Karpas-422 (cell line): ENCODE data around the gene TECPR1. TPM values are rescaled to one million over a fixed set of nuclear protein-coding genes. Genes with fewer than 3 reads are reported as not detected.
A peak's percentile ranks its signal among the peaks of the same experiment; 100 is the strongest.

ENCODE experiments used
- DNase-seq: peaks from one replicate; pipeline ENCODE4 v3.0.0-alpha.2; 2015
- H2AFZ ChIP-seq: fragments of 200-600 bp; sonication (generic); 2 replicates; pipeline ENCODE4 v1.6.1; 2014; ENCODE audit warnings: antibody characterized with exemption, low read length, mixed read lengths
- H3K27ac ChIP-seq: fragments of 200-600 bp; sonication (generic); 2 replicates; pipeline ENCODE4 v1.5.1; 2014; ENCODE audit warnings: mild to moderate bottlenecking, low read length, moderate library complexity
- H3K27me3 ChIP-seq: fragments of 200-600 bp; sonication (generic); 2 replicates; pipeline ENCODE4 v1.6.1; 2014; ENCODE audit warnings: low read length, mixed read lengths
- H3K36me3 ChIP-seq: fragments of 200-600 bp; sonication (generic); 2 replicates; pipeline ENCODE4 v1.6.1; 2014; ENCODE audit warnings: low read length, mixed read lengths; ENCODE audit not compliant: insufficient read depth
- H3K4me1 ChIP-seq: fragments of 200-600 bp; sonication (generic); 2 replicates; pipeline ENCODE4 v1.6.1; 2014; ENCODE audit warnings: mild to moderate bottlenecking, low read length, mixed read lengths
- H3K4me2 ChIP-seq: fragments of 200-600 bp; sonication (generic); 2 replicates; pipeline ENCODE4 v1.6.1; 2014; ENCODE audit warnings: low read length, low read depth, mild to moderate bottlenecking; ENCODE audit not compliant: poor library complexity, severe bottlenecking
- H3K4me3 ChIP-seq: fragments of 200-600 bp; sonication (generic); 2 replicates; pipeline ENCODE4 v1.5.1; 2014; ENCODE audit warnings: mild to moderate bottlenecking, antibody characterized with exemption, low read length, mixed read lengths
- H3K79me2 ChIP-seq: fragments of 200-600 bp; sonication (generic); 2 replicates; pipeline ENCODE4 v1.6.1; 2014; ENCODE audit warnings: mild to moderate bottlenecking, low read length, mixed read lengths
- H3K9ac ChIP-seq: fragments of 200-600 bp; sonication (generic); 2 replicates; pipeline ENCODE4 v1.6.0; 2014; ENCODE audit warnings: low read length
- H3K9me2 ChIP-seq: fragments of 200-600 bp; sonication (generic), shearing (Covaris generic); replicated peaks from 2 replicates; pipeline ENCODE4 v1.6.0; 2014; ENCODE audit warnings: mild to moderate bottlenecking, low read length, moderate library complexity; ENCODE audit not compliant: insufficient read depth
- H3K9me3 ChIP-seq: fragments of 300-700, 200-600 bp; sonication (generic); 2 replicates; pipeline ENCODE4 v1.6.1; 2014; ENCODE audit warnings: low read length, mixed read lengths
- H4K20me1 ChIP-seq: fragments of 200-600 bp; sonication (generic); 2 replicates; pipeline ENCODE4 v1.6.1; 2014; ENCODE audit warnings: mild to moderate bottlenecking, antibody characterized with exemption, low read length, low read depth; ENCODE audit not compliant: insufficient read depth
- total RNA-seq: library from RNA; depleted of rRNA; stranded (reverse); fragments of >200 nt; shearing (Covaris generic); gene quantifications from 2 replicates; pipeline ENCODE4 v1.2.3, GENCODE V29; 2014; ENCODE audit warnings: low replicate concordance

TECPR1 gene
- total RNA-seq, 1 experiment from 2014 or later, result 30.7 TPM

DNA sequence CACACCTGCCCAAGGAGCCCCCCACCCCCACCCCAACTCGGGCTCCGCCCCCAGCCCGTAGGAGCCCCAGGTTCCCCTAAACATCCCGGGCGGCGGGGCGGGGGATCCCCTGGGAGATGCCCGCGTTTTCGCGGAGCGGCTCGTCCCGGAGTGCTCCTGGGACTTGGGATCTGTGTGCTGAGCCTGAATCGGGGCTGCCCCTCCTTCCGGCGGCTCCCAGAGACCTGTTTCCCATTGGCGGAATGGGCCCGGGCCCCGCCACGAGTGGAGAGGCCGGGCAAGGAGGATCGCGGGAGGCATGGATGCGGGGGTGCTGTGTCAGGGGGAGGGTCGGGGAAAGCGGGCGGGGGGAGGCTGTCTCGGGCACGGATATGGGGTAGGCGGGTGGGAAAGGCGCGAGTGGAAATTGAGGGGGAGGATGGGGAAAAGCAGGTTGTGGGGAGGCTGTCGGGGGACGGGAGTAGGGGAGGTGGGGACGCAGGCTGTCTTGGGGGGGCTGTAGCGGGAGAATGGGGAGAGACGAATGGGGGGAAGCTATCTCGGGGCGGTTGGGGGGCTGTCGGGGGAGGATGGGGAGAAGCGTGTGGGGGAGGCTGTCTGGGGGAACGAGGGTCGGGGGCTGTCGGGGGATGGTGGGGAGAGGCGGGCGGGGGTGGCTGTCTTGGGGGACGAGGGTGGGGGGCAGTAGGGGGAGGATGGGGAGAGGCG lies 41.4 kb downstream of the TECPR1 start:
- Histone ChIP-seq H3K27me3 (no peaks in the 10 kb centered on the region), H3K9me3 (no peaks in the 10 kb centered on the region), H4K20me1 (peaks cover 20% of the 10 kb centered on the region; the same call in 1 of the 2 replicates), H3K9me2 (no peaks in the 10 kb centered on the region), H3K79me2 (no peaks in the 10 kb centered on the region), H3K4me2 (no peak overlapping the region), H3K27ac (no peak overlapping the region), H3K4me3 (no peak overlapping the region), H2AFZ (no peak overlapping the region), H3K4me1 (no peaks in the 10 kb centered on the region), H3K36me3 (no peaks in the 10 kb centered on the region), H3K9ac (no peak overlapping the region)
- DNase-seq, result no peak

GRCh38 chr7:98209166-98209920 lies 42.7 kb downstream of the TECPR1 start:
- Histone ChIP-seq H3K4me1 (no peaks in the 10 kb centered on the region), H3K27ac (no peak overlapping the region), H3K9me2 (no peaks in the 10 kb centered on the region), H4K20me1 (peaks cover 20% of the 10 kb centered on the region; the same call in 1 of the 2 replicates), H3K4me3 (no peak overlapping the region), H3K27me3 (no peaks in the 10 kb centered on the region), H3K36me3 (no peaks in the 10 kb centered on the region), H3K4me2 (no peak overlapping the region), H2AFZ (no peak overlapping the region), H3K9ac (no peak overlapping the region), H3K79me2 (no peaks in the 10 kb centered on the region), H3K9me3 (no peaks in the 10 kb centered on the region)
- DNase-seq, result no peak

DNA sequence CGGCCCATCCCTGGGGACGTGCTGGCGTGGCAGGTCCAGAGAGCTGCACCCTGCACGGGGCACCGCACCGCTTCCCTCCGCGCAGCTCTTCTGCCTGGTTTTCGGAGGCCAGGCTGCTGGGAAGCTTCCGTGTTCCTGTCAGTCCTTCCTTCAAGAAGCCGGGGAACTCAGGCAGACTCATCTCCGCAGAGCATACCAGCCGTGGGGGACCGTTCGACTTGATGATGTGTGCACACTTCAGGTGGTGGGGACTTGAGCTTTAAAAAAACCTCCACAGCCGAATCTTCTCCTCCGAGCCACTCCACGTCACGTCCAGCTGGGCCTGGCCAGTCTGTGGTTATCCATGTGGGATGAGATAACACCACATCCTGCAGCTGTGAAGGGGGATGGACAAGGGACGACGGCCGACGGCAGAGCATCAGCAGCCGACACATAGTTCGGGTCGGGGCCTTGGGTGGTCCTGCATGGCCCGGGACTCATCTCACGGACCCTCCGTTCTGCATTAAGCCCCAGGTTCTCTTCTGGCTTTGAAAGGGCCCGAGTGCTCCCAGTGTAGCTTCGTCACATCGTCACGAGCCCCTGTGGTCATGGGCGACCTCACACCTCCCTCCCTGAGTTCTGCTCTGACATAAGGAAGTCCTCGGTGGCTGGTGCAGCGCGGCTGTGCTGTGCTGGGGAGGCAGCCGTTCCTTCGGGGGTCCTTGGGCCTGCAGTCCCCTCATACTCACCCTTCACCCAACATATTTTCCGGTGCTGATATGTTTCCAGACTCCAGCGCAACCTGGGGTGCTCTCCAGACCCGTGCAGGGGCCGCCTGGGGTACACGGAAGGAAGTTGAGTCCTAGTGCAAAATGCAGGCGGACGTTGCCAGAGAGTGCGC lies 45.3 kb downstream of the TECPR1 start:
- Histone ChIP-seq H3K27ac (no peak overlapping the region), H3K4me3 (no peak overlapping the region), H3K4me2 (no peak overlapping the region), H3K9me2 (no peaks in the 10 kb centered on the region), H3K4me1 (peaks cover 19% of the 10 kb centered on the region), H3K79me2 (no peaks in the 10 kb centered on the region), H3K27me3 (no peaks in the 10 kb centered on the region), H3K9me3 (no peaks in the 10 kb centered on the region), H2AFZ (no peak overlapping the region), H3K36me3 (no peaks in the 10 kb centered on the region), H4K20me1 (peaks cover 26% of the 10 kb centered on the region), H3K9ac (no peak overlapping the region)
- no peak for DNase-seq

DNA sequence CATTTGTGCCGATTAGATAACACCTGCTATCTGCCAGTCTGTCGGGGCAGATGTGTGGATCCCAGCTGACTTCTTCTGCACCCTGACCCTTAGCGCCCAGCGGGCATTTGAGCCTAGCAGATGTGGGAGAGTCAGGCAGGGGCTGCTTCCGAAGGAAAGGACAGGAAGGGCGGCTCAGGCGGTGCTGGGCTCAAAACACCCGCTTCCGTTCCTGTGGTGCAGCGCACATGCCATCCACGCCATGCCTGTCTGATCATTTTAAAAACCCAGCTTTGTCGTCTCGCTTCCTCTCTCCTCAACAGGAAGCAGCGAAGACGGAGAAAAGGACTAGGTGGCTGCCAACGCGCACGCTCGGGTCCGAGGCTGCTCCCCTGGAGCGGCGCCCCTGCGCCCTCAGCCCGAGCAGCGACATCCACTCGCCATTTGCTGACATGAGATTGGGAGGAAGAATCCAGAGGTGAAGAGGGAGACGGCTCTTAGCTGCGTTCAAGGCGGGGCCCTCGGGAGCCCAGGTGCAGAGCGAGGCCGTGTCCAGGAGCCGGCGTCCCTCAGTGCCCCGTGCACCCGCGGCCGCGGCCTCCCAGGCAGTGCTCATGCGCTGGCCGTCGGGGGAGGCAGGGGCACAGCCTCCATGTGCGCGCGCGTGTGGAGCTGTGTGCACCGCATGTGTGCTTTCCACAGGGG lies 46.7 kb downstream of the TECPR1 start:
- Histone ChIP-seq H2AFZ (no peak overlapping the region), H3K4me1 (peaks cover 33% of the 10 kb centered on the region), H3K27ac (no peak overlapping the region), H3K9me3 (no peaks in the 10 kb centered on the region), H3K4me2 (no peak overlapping the region), H3K9ac (no peak overlapping the region), H3K9me2 (no peaks in the 10 kb centered on the region), H3K79me2 (no peaks in the 10 kb centered on the region), H3K27me3 (no peaks in the 10 kb centered on the region), H4K20me1 (peaks cover 37% of the 10 kb centered on the region), H3K4me3 (no peak overlapping the region), H3K36me3 (no peaks in the 10 kb centered on the region)
- no peak for DNase-seq

DNA sequence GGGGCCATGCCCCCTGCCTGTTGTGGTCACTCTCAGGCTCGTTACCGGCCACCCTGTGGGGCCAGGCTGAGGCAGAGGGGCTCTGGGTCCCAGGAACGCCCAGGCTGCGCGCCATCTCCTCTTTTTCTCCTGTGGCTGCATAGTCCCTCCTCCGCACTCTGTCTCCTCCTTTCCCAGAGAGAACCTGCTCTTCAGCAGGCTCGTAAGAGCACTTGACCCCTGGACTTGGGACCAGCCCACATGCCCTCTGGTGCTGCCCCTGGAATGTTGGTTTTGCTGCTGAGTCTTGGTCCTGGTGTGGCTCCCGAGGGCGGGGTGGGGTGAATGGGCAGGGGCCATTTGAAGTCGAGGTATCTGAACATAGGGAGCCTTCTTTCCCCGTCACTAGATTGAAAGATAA lies 47.4 kb downstream of the TECPR1 start:
- Histone ChIP-seq H3K4me2 (no peak overlapping the region), H3K4me3 (no peak overlapping the region), H3K9ac (no peak overlapping the region), H3K27me3 (no peaks in the 10 kb centered on the region), H3K9me3 (no peaks in the 10 kb centered on the region), H2AFZ (no peak overlapping the region), H4K20me1 (peaks cover 41% of the 10 kb centered on the region), H3K79me2 (no peaks in the 10 kb centered on the region), H3K36me3 (no peaks in the 10 kb centered on the region), H3K4me1 (peaks cover 39% of the 10 kb centered on the region), H3K9me2 (no peaks in the 10 kb centered on the region), H3K27ac (no peak overlapping the region)
- no peak for DNase-seq

GRCh38 chr7:98203964-98204605 lies 47.9 kb downstream of the TECPR1 start:
- Histone ChIP-seq H3K4me2 (no peak overlapping the region), H3K36me3 (no peaks in the 10 kb centered on the region), H2AFZ (no peak overlapping the region), H3K4me1 (peaks cover 45% of the 10 kb centered on the region), H3K79me2 (no peaks in the 10 kb centered on the region), H3K9ac (no peak overlapping the region), H3K27me3 (no peaks in the 10 kb centered on the region), H3K27ac (no peak overlapping the region), H4K20me1 (peaks cover 47% of the 10 kb centered on the region), H3K9me2 (no peaks in the 10 kb centered on the region), H3K9me3 (no peaks in the 10 kb centered on the region), H3K4me3 (no peak overlapping the region)
- DNase-seq, result no peak

GRCh38 chr7:98203261-98203963 lies 48.6 kb downstream of the TECPR1 start:
- H3K4me1 ChIP-seq, result peaks cover 47% of the 10 kb centered on the region

More at GRCh38 chr7:98203261-98203963, 48.6 kb downstream of the TECPR1 start:
- Histone ChIP-seq H3K36me3 (no peaks in the 10 kb centered on the region), H4K20me1 (peaks cover 52% of the 10 kb centered on the region), H3K9ac (peak overlapping the region; percentile 49; the same call in 1 of the 2 replicates), H3K27me3 (no peaks in the 10 kb centered on the region; the same call in 1 of the 2 replicates), H3K9me3 (no peaks in the 10 kb centered on the region), H3K4me3 (peak overlapping the region; percentile 41; the same call in 1 of the 2 replicates), H3K4me2 (peak overlapping the region; percentile 75), H3K9me2 (no peaks in the 10 kb centered on the region), H3K79me2 (no peaks in the 10 kb centered on the region), H2AFZ (no peak overlapping the region), H3K27ac (no peak overlapping the region)
- DNase-seq, result no peak
